Astrocyte (in vitro differentiated cells and primary cell): Measurements from ENCODE around the gene ZNF334. TPM values are rescaled to one million over a fixed set of nuclear protein-coding genes. Genes with fewer than 3 reads are reported as not detected.

ENCODE experiments used
- DNase-seq: peaks from one replicate; pipeline ENCODE4 v3.0.0-alpha.2; 2010; ENCODE audit warnings: low read depth
- FAIRE-seq: peaks from 2 replicates; lab custom pipeline; 2011; peaks lifted over from hg19 to GRCh38; lab: Jason Lieb, UNC
- H2AFZ ChIP-seq: 2 replicates; pipeline ENCODE4 v1.6.0; 2012; ENCODE audit warnings: low read depth, low read length, inconsistent platforms
- H3K27ac ChIP-seq: 2 replicates; pipeline ENCODE4 v1.5.1; 2011; ENCODE audit warnings: low read depth, low read length, inconsistent platforms
- H3K27me3 ChIP-seq: 2 replicates; pipeline ENCODE4 v1.6.0; 2011; ENCODE audit warnings: low read length, inconsistent platforms; ENCODE audit not compliant: insufficient read depth
- H3K36me3 ChIP-seq: 2 replicates; pipeline ENCODE4 v1.5.1; 2011; ENCODE audit warnings: low read length, inconsistent platforms; ENCODE audit not compliant: insufficient read depth
- H3K4me1 ChIP-seq: 2 replicates; pipeline ENCODE4 v1.5.1; 2011; ENCODE audit warnings: low read length, inconsistent platforms; ENCODE audit not compliant: insufficient read depth
- H3K4me2 ChIP-seq: 2 replicates; pipeline ENCODE4 v1.6.0; 2012; ENCODE audit warnings: low read length, inconsistent platforms
- H3K4me3 ChIP-seq: 2 replicates; pipeline ENCODE4 v1.5.1; 2011; ENCODE audit warnings: low read depth, mild to moderate bottlenecking, low read length, inconsistent platforms; ENCODE audit not compliant: insufficient read depth
- H3K79me2 ChIP-seq: 2 replicates; pipeline ENCODE4 v1.6.0; 2012; ENCODE audit warnings: mild to moderate bottlenecking, low read length, inconsistent platforms; ENCODE audit not compliant: insufficient read depth
- H3K9ac ChIP-seq: 2 replicates; pipeline ENCODE4 v1.6.0; 2012; ENCODE audit warnings: mild to moderate bottlenecking, low read length, inconsistent platforms
- H3K9me3 ChIP-seq: 2 replicates; pipeline ENCODE4 v1.5.1; 2012; ENCODE audit warnings: low read depth, mild to moderate bottlenecking, low read length, inconsistent platforms; ENCODE audit not compliant: insufficient read depth
- H4K20me1 ChIP-seq: 2 replicates; pipeline ENCODE4 v1.6.0; 2012; ENCODE audit warnings: low read length, inconsistent platforms; ENCODE audit not compliant: insufficient read depth
- H3K27ac Mint-ChIP-seq: one replicate; pipeline ENCODE4 v1.8.0; 2021; ENCODE audit warnings: mild to moderate bottlenecking, mixed read lengths; ENCODE audit not compliant: unreplicated experiment
- H3K27me3 Mint-ChIP-seq: one replicate; pipeline ENCODE4 v1.8.0; 2021; ENCODE audit warnings: low read depth, mixed read lengths; ENCODE audit not compliant: unreplicated experiment
- H3K36me3 Mint-ChIP-seq: one replicate; pipeline ENCODE4 v1.8.0; 2021; ENCODE audit warnings: low read depth, mixed read lengths; ENCODE audit not compliant: unreplicated experiment
- H3K4me1 Mint-ChIP-seq: one replicate; pipeline ENCODE4 v1.8.0; 2021; ENCODE audit warnings: low read depth, mixed read lengths; ENCODE audit not compliant: unreplicated experiment
- H3K4me3 Mint-ChIP-seq: one replicate; pipeline ENCODE4 v1.8.0; 2021; ENCODE audit warnings: mild to moderate bottlenecking, moderate library complexity, mixed read lengths; ENCODE audit not compliant: unreplicated experiment
- H3K9me3 Mint-ChIP-seq: one replicate; pipeline ENCODE4 v1.8.0; 2021; ENCODE audit warnings: mild to moderate bottlenecking, mixed read lengths; ENCODE audit not compliant: unreplicated experiment
- CTCF ChIP-seq: IDR thresholded peaks from 2 replicates; pipeline ENCODE4 v1.5.1; 2011; ENCODE audit warnings: low read depth, mild to moderate bottlenecking, inconsistent platforms, low read length, moderate library complexity; ENCODE audit not compliant: insufficient read depth
- EZH2 ChIP-seq: IDR thresholded peaks from 2 replicates; pipeline ENCODE4 v1.6.1; 2012; ENCODE audit warnings: mild to moderate bottlenecking, low read length, inconsistent platforms; ENCODE audit not compliant: insufficient read depth
- total RNA-seq: library from RNA; stranded (reverse); gene quantifications from 2 replicates; pipeline ENCODE4 v1.2.1, GENCODE V29; 2021

ZNF334 gene
- total RNA-seq, 1 donor from 2014 or later: 9.3 TPM

DNA sequence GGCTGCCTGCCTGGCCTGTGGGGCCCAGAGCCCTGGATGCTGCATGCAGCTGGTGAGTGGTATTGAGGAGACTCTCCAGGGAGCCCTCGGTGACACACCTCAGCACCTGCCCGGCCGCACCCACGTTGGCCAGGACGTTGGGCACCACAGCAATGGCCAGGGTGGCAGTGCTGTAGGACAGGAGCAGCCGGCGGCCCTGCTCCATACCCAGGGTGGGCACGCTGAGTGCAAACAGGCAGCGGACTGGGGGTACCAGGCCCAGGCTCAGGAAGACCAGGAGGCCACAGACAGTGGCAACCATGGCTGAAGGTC is 32.4 kb upstream of the ZNF334 start:
- H3K4me3 Mint-ChIP-seq: no peak overlapping the region
- H3K27me3 Mint-ChIP-seq: no peaks in the 10 kb centered on the region
- no peak for TF ChIP-seq EZH2
- no peak for TF ChIP-seq CTCF

GRCh38 chr20:46545077-46545826 is 31.9 kb upstream of the ZNF334 start:
- H3K27ac ChIP-seq: no peak overlapping the region
- no peak overlapping the region for H3K4me3 Mint-ChIP-seq
- no peak overlapping the region for H3K4me3 ChIP-seq
- no peaks in the 10 kb centered on the region for H3K4me1 ChIP-seq
- no peak overlapping the region for H2AFZ ChIP-seq
- H3K9me3 Mint-ChIP-seq: no peaks in the 10 kb centered on the region
- H3K4me1 Mint-ChIP-seq: no peaks in the 10 kb centered on the region
- H3K36me3 ChIP-seq: no peaks in the 10 kb centered on the region
- H3K36me3 Mint-ChIP-seq: no peaks in the 10 kb centered on the region
- FAIRE-seq (no peak), DNase-seq (no peak)
- no peak overlapping the region for H3K27ac Mint-ChIP-seq
- no peak overlapping the region for H3K9ac ChIP-seq
- H4K20me1 ChIP-seq: no peaks in the 10 kb centered on the region
- no peaks in the 10 kb centered on the region for H3K27me3 Mint-ChIP-seq
- H3K79me2 ChIP-seq: no peaks in the 10 kb centered on the region
- no peak overlapping the region for H3K4me2 ChIP-seq
- H3K27me3 ChIP-seq: peaks cover 5% of the 10 kb centered on the region
- no peaks in the 10 kb centered on the region for H3K9me3 ChIP-seq
- TF ChIP-seq CTCF: no peak
- TF ChIP-seq EZH2: no peak

More for the DNA sequence above, 32.4 kb upstream of the ZNF334 start:
- Histone ChIP-seq H2AFZ (no peak overlapping the region), H3K4me1 (no peaks in the 10 kb centered on the region), H4K20me1 (no peaks in the 10 kb centered on the region), H3K79me2 (no peaks in the 10 kb centered on the region), H3K36me3 (no peaks in the 10 kb centered on the region), H3K4me3 (no peak overlapping the region), H3K4me2 (no peak overlapping the region), H3K27ac (no peak overlapping the region), H3K9me3 (no peaks in the 10 kb centered on the region), H3K27me3 (peaks cover 5% of the 10 kb centered on the region), H3K9ac (no peak overlapping the region)
- FAIRE-seq (no peak), DNase-seq (no peak)
- Mint-ChIP-seq H3K9me3 (no peaks in the 10 kb centered on the region), H3K36me3 (no peaks in the 10 kb centered on the region), H3K27ac (no peak overlapping the region), H3K4me1 (no peaks in the 10 kb centered on the region)

GRCh38 chr20:46544576-46544975 is 31.2 kb upstream of the ZNF334 start:
- H3K79me2 ChIP-seq: no peaks in the 10 kb centered on the region
- H3K4me3 Mint-ChIP-seq: no peak overlapping the region
- no peaks in the 10 kb centered on the region for H3K4me1 ChIP-seq
- FAIRE-seq: no peak
- H3K4me1 Mint-ChIP-seq: no peaks in the 10 kb centered on the region
- no peaks in the 10 kb centered on the region for H3K9me3 Mint-ChIP-seq
- no peak overlapping the region for H3K27ac Mint-ChIP-seq
- no peaks in the 10 kb centered on the region for H3K9me3 ChIP-seq
- no peak overlapping the region for H2AFZ ChIP-seq
- TF ChIP-seq EZH2 (no peak), CTCF (no peak)
- no peak overlapping the region for H3K9ac ChIP-seq
- no peak overlapping the region for H3K4me3 ChIP-seq
- no peaks in the 10 kb centered on the region for H4K20me1 ChIP-seq
- no peak overlapping the region for H3K4me2 ChIP-seq
- DNase-seq: no peak
- H3K27ac ChIP-seq: no peak overlapping the region
- no peaks in the 10 kb centered on the region for H3K36me3 Mint-ChIP-seq
- H3K27me3 Mint-ChIP-seq: peaks cover 4% of the 10 kb centered on the region
- no peaks in the 10 kb centered on the region for H3K36me3 ChIP-seq
- peaks cover 8% of the 10 kb centered on the region for H3K27me3 ChIP-seq
